Activated CD4-positive, alpha-beta T cell treated with anti-CD3 and anti-CD28 coated beads, Interleukin-2, Interleukin-4, amounts not matched to agents 100 ng/mL and 50 ng/mL, durations not matched to agents 16 hours and 8 hours (primary cell): ENCODE measurements around the gene ARL2BP.
A peak's percentile ranks its signal among the peaks of the same experiment; 100 is the strongest.
"Not testable (repeated sequence)": the region's sequence is repeated elsewhere in the genome, so short reads cannot be mapped to it uniquely, and the experiment has no call there.

ENCODE experiments used
- DNase-seq: peaks from one replicate; pipeline ENCODE4 v3.0.0-alpha.2; 2020; ENCODE audit warnings: low spot score

ARL2BP gene

DNA sequence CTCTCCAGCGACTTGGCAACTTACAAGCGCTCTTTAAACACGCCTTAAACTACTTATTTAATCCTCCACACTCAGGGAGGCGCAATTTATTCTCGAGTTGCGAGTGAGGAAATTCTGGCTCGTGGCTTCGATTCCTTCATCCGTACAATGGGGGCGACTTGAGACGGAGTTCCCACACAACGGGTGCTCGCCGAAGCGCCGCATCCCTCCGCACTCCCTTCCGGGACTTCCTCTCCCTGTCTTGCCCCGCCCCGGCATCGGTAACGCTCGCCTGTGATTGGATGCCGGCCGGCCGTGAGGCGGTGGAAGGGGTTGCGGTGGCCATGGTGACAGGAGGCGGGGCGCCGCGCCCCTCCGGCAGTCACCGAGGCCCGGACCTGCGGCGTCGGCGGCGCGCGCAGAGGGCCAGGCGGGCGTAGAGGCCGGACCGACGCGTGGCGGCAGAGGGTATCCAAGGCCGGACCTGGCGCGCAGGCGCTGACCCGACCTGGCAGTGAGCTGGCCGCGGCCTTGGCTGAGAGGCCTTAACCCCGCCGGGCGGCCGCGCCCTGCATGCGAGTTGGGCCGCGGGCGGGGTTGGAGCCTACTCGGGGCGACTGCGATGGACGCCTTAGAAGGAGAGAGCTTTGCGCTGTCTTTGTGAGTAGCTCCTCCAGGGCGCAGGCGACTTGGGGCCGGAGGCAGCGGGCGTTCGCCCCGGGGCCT is at the start of gene ARL2BP:
ARL2BP (plus strand) TSS at position 493 of the 705 bp plus-strand sequence; CDS start at position 602, 109 bp downstream.
- DNase-seq = peak; percentile 97

DNA sequence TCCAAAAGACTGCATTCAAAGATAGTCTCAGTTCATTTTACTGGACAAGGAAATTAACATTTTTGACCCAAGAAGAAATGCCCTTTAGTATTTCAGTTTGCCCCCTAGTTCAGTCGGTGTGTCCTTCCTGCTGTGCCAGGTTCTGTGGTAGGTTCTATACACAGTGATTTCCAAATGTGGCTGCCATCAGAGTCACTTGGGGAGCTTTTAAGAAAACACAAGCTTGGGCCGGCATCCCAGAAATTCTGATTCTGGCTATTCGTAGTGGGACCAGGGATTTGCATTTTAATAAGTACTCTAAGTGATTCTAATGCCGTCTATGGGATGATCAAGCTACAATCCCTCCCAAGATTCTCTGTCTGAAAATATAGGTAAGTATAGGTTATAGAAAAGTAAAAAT is 48.8 kb upstream of the ARL2BP start:
- no peak for DNase-seq

DNA sequence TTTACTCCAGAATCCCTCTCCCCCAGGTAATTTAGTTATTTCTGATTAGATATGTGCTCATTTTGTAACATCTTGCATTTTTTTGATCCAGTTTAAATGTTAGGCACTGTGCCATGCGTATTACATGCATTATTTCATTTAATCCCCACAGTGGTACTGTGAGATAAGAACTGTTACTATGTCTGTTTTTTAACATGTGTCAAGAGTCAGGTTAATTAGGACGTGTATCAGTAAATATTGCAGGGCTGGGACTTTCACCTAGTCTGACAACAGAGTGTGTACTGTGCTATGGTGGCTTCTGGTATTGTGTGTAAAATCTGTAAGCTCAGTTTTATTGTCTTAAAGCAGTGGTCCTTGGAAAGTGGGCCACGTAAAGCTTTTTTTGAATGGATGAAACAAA is 48.3 kb upstream of the ARL2BP start:
- DNase-seq = no peak

DNA sequence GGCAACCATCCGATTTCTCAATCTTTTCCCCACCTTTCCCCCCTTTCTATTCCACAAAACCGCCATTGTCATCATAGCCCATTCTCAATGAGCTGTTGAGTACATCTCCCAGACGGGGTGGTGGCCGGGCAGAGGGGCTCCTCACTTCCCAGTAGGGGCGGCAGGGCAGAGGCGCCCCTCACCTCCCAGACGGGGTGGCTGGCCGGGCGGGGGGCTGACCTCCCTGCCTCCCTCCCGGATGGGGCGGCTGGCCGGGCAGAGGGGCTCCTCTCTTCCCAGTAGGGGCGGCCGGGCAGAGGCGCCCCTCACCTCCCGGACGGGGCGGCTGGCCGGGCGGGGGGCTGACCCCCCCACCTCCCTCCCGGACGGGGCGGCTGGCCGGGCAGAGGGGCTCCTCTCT is 44.7 kb upstream of the ARL2BP start:
- DNase-seq = not testable (repeated sequence)

DNA sequence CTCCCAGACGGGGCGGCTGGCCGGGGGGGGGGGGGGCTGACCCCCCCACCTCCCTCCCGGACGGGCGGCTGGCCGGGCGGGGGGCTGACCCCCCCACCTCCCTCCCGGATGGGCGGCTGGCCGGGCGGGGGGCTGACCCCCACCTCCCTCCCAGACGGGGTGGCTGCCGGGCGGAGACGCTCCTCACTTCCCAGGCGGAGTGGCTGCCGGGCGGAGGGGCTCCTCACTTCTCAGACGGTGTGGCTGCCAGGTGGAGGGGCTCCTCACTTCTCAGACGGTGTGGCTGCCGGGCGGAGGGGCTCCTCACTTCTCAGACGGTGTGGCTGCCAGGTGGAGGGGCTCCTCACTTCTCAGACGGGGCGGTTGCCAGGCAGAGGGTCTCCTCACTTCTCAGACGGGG is 44.1 kb upstream of the ARL2BP start:
- not testable (repeated sequence) for DNase-seq

DNA sequence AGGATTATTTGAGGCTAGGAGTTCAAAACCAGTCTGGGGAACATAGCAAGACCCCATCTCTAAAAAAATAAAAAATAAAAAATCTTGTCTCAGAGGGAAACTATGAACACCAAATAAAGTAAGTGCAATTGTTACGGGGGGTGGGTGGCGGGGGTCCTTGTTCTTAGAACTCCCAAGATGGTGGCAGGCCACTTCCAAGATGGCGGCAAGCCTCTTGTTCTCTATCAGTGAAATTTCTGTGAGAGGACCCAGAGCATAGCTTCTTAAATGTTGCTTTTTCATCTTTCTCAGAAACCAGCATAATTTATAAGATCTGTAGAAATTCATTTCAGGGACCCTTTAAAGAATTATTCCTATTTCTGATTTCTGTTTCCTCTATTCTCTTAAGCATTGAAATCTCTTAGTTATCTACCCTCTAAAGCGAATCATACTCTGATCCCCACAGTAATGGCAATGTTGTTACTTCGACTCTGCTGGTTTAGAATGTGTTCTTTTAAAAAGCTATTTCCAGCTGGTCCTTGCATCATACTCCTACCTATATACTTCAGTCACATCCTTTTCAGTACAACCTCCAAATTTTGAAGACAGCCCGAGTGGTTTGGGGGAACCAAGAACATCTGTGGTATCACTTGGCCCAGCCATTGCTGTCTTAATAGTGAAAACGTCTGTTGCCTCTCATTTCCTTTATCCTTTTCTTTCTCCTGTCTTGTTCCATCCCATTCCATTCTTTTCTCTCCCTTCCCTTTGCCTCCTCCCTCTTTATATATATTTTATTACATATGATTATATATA is 42.8 kb upstream of the ARL2BP start:
- DNase-seq = no peak

DNA sequence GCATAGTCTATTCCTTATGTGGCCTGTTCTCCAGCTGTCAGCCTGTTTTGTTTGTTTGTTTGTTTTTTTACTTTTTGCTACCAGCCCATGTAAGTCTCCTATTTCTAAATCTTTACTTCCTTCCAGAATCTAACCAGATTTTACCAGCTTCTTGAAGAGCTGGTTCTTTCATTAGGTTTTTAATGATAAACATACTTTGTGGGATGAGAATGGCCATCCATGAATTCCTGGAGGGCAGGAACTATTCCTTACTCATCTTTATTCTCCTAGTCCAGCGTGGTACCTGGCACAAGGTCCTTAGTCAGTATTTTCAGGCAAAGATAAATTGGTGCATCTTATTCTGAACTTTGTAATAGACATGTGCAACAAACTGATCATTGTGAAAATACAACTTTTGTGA is 41.6 kb upstream of the ARL2BP start:
- DNase-seq = no peak

DNA sequence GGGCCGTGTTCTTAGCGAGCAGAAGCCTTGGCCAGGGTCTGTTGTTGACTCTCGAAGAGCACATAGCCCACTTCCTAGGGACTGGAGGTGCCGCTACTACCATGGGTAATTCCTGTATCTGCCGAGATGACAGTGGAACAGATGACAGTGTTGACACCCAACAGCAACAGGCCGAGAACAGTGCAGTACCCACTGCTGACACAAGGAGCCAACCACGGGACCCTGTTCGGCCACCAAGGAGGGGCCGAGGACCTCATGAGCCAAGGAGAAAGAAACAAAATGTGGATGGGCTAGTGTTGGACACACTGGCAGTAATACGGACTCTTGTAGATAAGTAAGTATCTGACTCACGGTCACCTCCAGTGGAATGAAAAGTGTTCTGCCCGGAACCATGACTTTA is 40.4 kb upstream of the ARL2BP start:
- DNase-seq = no peak

DNA sequence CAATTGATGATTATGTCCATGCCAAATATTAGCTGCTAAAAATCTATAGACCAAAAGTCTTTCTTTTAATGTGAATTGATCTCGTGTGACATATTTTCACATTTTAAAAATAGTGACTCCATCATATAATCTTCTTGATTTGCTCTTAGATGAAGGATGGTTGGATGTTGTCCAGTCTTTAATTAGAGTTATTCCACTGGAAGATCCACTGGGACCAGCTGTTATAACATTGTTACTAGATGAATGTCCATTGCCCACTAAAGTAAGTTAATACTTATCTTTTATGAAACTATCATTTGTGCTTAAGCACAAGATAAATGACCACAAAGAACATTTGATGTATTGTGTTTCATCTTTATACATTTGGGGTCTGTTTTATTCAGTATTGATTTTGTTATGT is 36.1 kb upstream of the ARL2BP start:
- DNase-seq = no peak

DNA sequence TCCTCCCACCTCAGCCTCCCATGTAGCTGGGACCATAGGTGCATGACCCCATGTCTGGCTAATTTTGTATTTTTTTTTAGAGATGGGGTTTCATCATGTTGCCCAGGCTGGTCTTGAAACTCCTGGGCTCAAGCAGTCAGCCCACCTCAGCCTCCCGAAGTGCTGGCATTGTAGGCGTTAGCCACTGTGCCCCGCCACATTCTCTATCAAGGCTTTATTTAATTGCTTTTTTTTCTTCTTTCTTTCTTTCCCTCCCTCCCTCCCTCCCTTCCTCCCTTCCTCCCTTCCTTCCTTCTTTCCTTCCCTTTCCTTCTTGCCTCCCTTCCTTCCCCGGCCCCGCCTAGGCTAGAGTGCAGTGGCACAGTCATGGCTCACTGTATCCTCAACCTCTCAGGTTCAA is 35.3 kb upstream of the ARL2BP start:
- DNase-seq = no peak

DNA sequence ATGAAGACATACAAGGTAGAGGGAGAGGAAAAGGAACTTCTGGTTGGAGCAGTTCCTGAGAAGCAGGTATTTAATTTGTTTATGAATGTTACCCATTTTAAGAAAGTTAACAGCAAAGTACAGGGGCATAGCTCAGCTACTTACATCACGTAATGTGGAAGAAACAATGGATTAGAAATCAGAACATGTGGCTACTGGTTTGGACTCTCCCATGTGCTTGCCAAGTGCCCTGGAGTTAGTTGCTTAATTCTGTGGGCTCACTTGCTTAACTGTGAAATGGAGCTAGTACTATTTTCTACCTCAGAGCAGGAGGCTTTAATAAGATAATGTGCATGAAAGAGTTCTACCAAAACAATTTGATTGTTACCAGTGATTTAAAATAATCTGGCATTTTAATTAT is 31.6 kb upstream of the ARL2BP start:
- no peak for DNase-seq

DNA sequence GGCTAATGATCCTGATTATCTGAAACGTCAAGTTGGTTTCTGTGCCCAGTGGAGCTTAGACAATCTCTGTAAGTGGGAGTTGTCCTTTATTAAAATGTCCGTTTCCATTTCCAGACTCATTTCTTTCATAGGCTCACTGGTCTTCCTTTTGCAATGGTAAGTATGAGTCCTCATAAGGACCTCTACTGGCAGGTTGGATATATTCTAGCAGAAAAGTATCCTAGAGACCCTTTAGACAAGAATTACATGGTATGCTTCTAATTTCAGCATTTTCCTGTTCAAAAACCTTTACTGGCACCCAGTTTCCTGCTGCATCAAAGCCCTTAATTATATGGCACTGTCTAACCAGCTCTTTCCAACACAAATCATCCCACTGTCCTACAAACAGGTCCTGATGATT is 28.1 kb upstream of the ARL2BP start:
- DNase-seq = no peak

DNA sequence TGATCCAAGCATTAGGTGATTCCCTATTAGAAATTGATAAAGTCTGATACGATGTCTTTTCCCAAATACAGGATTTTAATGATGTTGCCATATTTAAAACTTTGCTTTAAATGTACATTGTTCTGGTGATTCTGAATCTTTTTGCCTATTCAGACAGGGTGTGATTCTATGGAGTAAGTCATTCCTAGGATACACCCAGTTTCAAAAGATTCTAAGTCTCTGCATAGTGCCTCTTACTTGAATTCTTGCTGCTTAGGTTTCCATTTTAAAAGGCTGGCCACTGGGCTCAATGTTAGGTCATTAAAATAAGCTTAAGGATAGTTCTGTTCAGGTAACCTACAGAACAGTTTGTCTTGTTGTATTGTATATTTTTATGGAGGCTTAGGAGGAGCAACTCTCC is 22.0 kb upstream of the ARL2BP start:
- DNase-seq = no peak

DNA sequence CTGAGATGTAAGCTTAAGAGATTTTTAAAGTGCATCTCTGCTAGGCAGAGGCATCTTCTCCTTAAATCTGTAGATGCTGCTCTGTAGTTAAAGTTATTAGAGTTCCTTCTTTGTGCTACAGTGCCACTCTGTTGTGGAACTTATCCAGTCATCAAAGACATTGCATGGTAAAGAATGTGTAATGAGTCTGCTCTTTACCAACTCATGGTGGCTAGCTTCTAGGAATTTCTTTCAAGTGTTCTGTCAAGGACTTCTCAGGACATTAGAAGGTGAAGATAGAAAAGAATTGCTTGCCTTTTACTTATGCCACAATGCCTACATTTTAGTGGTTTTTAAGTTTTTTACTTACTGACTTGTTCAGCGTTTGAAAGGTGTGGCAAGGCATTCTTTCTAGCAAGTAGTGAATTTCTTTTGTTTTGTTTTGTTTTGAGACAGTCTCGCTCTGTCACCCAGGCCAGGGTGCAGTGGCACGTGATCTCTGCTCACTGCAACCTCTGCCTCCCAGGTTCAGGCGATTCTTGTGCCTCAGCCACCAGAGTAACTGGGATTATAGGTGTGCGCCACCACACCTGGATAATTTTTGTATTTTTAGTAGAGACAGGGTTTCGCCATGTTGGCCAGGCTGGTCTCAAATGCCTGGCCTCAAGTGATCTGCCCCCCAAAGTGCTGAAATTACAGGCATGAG is 20.3 kb upstream of the ARL2BP start:
- DNase-seq = no peak

DNA sequence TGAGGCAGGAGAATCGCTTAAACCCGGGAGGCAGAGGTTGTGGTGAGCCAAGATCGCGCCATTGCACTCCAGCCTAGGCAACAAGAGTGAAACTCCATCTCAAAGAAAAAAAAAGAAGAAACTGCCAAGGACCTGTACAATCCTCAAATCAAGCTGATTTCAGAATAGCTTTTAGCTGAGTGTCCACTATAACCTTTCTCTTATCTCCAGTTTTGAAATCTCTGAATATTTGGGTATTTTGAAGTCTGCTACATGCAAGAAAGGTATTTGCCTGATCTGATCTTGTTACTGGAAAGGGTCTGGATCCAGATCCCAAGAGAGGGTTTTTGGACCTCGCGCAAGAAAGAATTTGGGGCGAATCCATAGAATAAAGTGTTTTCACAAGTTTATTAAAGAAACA is 19.1 kb upstream of the ARL2BP start:
- no peak for DNase-seq

DNA sequence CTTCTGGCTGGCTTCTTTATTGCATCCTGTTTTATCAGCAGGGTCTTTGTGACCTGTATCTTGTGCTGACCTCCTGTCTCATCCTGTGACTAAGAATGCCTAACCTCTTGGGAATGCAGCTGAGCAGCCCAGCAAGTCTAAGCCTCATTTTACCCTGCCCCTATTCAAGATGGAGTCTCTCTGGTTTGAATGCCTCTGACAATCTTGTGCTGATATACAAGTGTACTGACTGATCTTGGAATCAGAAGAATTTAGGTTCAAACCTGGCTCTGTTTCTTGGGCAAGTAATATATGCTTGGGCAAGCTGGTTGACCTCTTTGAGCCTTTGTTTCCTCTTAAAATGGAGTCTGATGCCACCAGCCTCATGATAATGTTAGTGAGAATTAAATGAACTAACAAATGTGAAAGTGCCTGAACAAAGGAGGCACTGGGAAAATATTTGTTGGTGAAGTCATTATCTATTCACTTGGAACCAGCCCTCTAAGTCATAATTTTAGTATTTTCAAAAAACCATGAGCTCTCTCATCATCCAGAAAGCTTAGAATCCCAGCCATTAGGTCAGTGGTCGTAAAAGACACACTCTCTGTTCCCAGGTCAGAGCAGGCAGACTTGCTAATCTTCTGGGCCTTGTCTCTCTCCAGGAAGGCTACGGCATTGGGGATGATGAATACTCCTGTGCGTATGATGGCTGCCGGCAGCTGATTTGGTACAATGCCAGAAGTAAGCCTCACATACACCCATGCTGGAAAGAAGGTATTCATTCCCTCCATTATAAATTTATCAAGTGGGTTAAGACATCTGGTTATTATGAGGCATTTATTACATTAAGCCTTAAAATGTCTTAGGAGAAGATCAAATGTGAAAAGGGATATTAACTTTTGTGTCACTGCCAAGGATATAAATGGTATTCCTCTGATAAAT is 18.1 kb upstream of the ARL2BP start:
- DNase-seq = no peak

DNA sequence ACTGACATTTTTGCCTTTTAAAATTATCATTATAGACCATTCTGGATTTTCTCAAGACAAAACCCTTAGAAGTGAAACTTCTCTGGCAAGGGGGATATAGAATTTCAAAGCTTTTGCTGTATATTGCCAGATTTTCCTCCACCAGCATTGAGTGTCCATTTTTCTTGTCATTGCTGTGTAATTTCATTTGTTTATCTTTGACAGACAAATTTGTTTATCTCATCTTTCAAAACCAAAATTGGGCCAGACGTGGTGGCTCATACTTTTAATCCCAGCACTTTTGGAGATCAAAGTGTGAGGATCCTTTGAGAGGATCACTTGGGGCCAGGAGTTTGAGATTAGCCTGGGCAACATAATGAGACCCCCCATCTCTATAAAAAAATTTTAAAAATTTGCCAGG is 16.0 kb upstream of the ARL2BP start:
- DNase-seq = no peak

DNA sequence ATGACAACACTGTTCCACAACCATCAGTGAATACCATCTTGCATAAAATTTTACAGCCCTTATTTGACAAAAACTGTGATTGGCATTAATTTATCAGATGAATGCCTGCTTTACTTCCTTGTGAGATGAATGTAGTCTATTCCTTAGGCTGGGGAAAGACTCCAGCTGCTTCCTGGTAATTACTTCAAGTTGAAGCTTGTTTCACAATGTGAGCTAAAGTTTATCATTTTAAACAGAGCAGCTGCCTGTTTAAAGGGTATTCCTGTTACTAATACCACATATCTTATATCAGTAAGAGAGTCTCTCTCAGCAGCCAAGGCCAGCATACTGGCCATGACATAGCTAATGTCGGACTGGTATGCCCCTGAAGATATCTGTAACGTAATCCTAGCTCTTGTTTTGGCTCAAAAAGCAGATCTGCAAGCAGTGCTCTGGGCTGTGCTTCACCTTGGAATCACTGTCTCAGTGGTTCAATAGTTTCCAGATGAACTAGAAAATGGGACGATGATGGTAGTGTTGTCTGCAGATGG is 13.2 kb upstream of the ARL2BP start:
- DNase-seq = no peak

DNA sequence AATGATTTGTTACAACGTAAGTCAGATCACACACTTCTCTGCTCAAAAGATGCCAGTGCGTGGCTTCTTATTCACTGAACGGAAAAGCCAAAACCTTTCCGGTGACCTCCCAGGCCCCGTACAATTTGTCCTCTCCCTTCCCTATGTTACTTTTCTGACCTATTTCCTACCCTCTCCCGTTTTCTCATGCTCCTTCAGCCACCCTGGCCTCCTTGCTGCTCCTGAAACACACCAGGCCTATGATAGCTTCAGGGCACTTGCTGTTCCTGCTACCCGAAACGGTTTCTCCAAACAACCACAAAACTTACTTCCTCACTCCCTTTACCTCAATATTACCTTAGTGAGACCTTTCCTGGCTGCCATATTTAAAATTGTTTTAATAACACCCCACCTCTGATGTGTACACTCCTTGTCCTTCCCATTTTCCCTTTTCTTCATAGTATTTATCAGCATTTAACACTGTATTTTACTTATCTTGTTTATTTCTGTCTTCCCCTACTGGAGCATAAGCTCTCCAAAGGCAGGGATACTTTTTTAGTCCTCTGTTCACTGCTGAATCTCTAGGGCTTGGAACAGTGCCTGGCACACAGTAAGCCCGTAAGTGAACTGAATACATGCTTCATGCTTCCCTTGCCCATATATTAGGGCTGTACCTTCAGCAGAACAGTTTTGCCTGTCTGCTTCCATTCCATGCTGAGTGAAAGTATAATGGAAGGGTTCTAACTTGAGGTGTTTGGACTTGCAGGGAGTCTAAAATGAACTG is 10.9 kb upstream of the ARL2BP start:
- DNase-seq = no peak

DNA sequence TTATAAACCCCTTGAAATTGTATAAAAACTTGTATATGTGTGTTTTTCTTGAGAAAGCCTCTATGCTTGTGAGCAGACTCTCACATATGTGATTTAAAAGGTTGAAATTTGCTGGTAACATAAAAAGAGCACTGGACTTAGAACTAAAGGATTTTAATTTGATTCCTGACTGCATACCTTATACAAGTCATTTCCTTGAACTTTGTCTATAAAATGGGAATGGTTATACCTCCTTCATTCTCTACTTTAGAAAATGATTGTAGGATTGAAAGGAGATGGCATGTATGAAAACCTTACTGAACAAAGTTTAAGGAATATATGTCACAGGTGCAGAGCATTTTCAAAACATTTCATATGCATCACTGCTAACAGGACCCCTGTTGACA is 10.4 kb upstream of the ARL2BP start:
- DNase-seq = no peak
